Adrenal gland (tissue), 12 donors: ENCODE results near the gene TSPEAR. TPM values are rescaled to one million over a fixed set of nuclear protein-coding genes. Genes with fewer than 3 reads are reported as not detected.
"Not testable (repeated sequence)": the region's sequence is repeated elsewhere in the genome, so short reads cannot be mapped to it uniquely, and the experiment has no call there.

Experiments
- DNase-seq, 7 donors: peaks; one replicate each; pipeline ENCODE4 v3.0.0-alpha.2; 2019 to 2020
- H3K27ac ChIP-seq, 5 donors: fragments of 200-600 bp; sonication (generic) in 4 of 5; 1 replicate in 3 of 5; 2 replicates in 2 of 5; pipeline versions ENCODE4 v1.5.1 to v1.8.0; 2016 to 2020; ENCODE audit warnings: mild to moderate bottlenecking in 1 of 5
- H3K27me3 ChIP-seq: fragments of 200-600 bp; 2 replicates; pipeline ENCODE4 v1.8.0; 2021
- H3K36me3 ChIP-seq, 2 donors: fragments of 200-600 bp; replicated peaks in 1 of 2; 1 replicate in 1 of 2; 2 replicates in 1 of 2; pipeline versions ENCODE4 v1.5.1 to v1.8.0; 2018 to 2022
- H3K4me1 ChIP-seq, 2 donors: fragments of 200-600 bp; replicated peaks in 1 of 2; 1 replicate in 1 of 2; 2 replicates in 1 of 2; pipeline versions ENCODE4 v1.5.1 to v1.8.0; 2018 to 2021
- H3K4me3 ChIP-seq, 4 donors: fragments of 200-600 bp; sonication (generic) in 3 of 4; one replicate each; pipeline ENCODE4 v1.5.1; 2016 to 2018
- H3K9me3 ChIP-seq, 3 donors: fragments of 200-600 bp; sonication (generic) in 1 of 3; replicated peaks in 1 of 3; 1 replicate in 2 of 3; 2 replicates in 1 of 3; pipeline versions ENCODE4 v1.5.1 to v1.8.0; 2016 to 2021
- CTCF ChIP-seq, 6 experiments: fragments of 450-650 bp in 4 of 6; fragments of 200-600 bp in 2 of 6; sonication (generic) in 1 of 6; IDR thresholded peaks; 1 replicate in 5 of 6; 2 replicates in 1 of 6; pipeline versions ENCODE4 v1.5.1 to v1.8.0; 2016 to 2021; ENCODE audit warnings: antibody characterized with exemption in 6 of 6, mild to moderate bottlenecking in 2 of 6, moderate library complexity in 1 of 6
- POLR2A ChIP-seq, 2 donors: fragments of 450-650 bp; IDR thresholded peaks; one replicate each; pipeline ENCODE4 v1.6.1; 2017; ENCODE audit warnings: antibody characterized with exemption in 2 of 2, mild to moderate bottlenecking in 2 of 2, moderate library complexity in 1 of 2
- WGBS, 4 donors: extraction: QIAGEN DNeasy Blood & Tissue Kit in 2 of 4; methylation state at CpG; one replicate each; pipeline versions ENCODE4 v1.1.5 to v1.1.7; 2013 to 2017; 5-methylcytosine and 5-hydroxymethylcytosine counted together
- intact Hi-C, 2 donors: fragments of 100-400 bp; cut with DNase I; formaldehyde crosslinking; loops; one replicate each; pipeline versions ENCODE4 v1.14.1 to v1.15.0; 2022 to 2023
- polyA plus RNA-seq, 3 donors: library from polyadenylated mRNA; stranded (reverse); fragments of 200-250 nt in 2 of 3; fragments of 350-450 nt in 1 of 3; fragmentation: Illumina TruSeq in 1 of 3; extraction: RNeasy Lipid Tissue Mini Kit (QIAGEN cat#74804) in 1 of 3; gene quantifications; one replicate each; pipeline ENCODE4 v1.2.3, GENCODE V29; 2013 to 2014
- total RNA-seq, 9 donors: library from RNA; depleted of rRNA in 4 of 9; stranded (reverse); fragments of >200 nt in 4 of 9; fragments of 120-200 nt in 1 of 9; fragmentation: NEBNext Ultra II Directional in 1 of 9; extraction: Animal tissue kit (Norgen Biotek cat#: 25700) in 1 of 9; gene quantifications; one replicate each; pipeline versions ENCODE4 v1.1.0 to v1.2.4, GENCODE V29; 2013 to 2023
- donor health status: healthy with polysubstance abuse.
- donor health status: Bipolar disorder and iron deficiency.
- donor health status: DM: yes; HTN: yes; CAD: no.
- donor health status: DM: no; HTN: no; CAD: no.
- donor health status: DM: no; HTN: no; CAD: no.
- donor health status: DM: yes; HTN: yes; CAD: no.

Gene TSPEAR
- total and polyA plus RNA-seq, 12 donors: not detected

GRCh38 chr21:44628707-44629391, 82.5 kb downstream of the TSPEAR start:
- Histone ChIP-seq H3K4me3 (no peak overlapping the region), H3K4me1 (no peaks in the 10 kb centered on the region), H3K27me3 (no peaks in the 10 kb centered on the region), H3K9me3 (peaks cover 0 to 6% (median 0%) of the 10 kb centered on the region in 3 donors), H3K36me3 (no peaks in the 10 kb centered on the region), H3K27ac (no peak overlapping the region)
- intact Hi-C loops: no loop called here
- TF ChIP-seq CTCF (IDR thresholded peaks at IDR 0.05) (no peak), POLR2A (IDR thresholded peaks at IDR 0.05) (no peak)
- 43 to 71% (median 70%) methylated on average over 10 to 18 of the region's 18 CpGs for whole genome bisulfite sequencing, 4 donors
- DNase-seq: no peak

GRCh38 chr21:44627831-44628233, 83.5 kb downstream of the TSPEAR start:
- H3K9me3 ChIP-seq, DNase-seq, H3K36me3 ChIP-seq, H3K4me1 ChIP-seq, H3K27me3 ChIP-seq, H3K4me3 ChIP-seq, intact Hi-C loops, H3K27ac ChIP-seq: not testable (repeated sequence)
- 40 to 51% (median 41%) methylated on average over 10 to 15 of the region's 15 CpGs for WGBS, 4 donors

- H3K9me3 ChIP-seq, intact Hi-C loops: not testable (repeated sequence)
Observed at GRCh38 chr21:44627181-44627822, 84.1 kb downstream of the TSPEAR start.

GRCh38 chr21:44626673-44627143, 84.7 kb downstream of the TSPEAR start, which contains the start of gene KRTAP10-9:
Gene KRTAP10-9 (plus strand): TSS chr21:44627093. CDS start chr21:44627172, 79 bp downstream.
- Histone ChIP-seq H3K4me3 (no peak within 1 kb of the TSS), H3K27ac (no peak within 1 kb of the TSS), H3K4me1 (no peaks in the 10 kb centered on the region), H3K36me3 (no peaks in the 10 kb centered on the region), H3K27me3 (no peaks in the 10 kb centered on the region), H3K9me3 (peaks cover 0 to 5% (median 0%) of the 10 kb centered on the region in 3 donors)
- 43 to 52% methylated on average over 7 of the region's 7 CpGs; no CpG with 5 or more reads in 2 of the 4 donors for WGBS, 4 donors
- DNase-seq: no peak
- TF ChIP-seq POLR2A (IDR thresholded peaks at IDR 0.05): no peak
- intact Hi-C loops: no loop called here

More at GRCh38 chr21:44627181-44627822, 84.1 kb downstream of the TSPEAR start:
- 74 to 87% (median 80%) methylated on average over 5 to 18 of the region's 20 CpGs for WGBS, 4 donors
- not testable (repeated sequence) for H3K27ac ChIP-seq, DNase-seq, H3K36me3 ChIP-seq, H3K27me3 ChIP-seq, H3K4me3 ChIP-seq, H3K4me1 ChIP-seq

GRCh38 chr21:44626262-44626661, 85.1 kb downstream of the TSPEAR start:
- TF ChIP-seq CTCF (IDR thresholded peaks at IDR 0.05) (no peak), POLR2A (IDR thresholded peaks at IDR 0.05) (no peak)
- intact Hi-C loops: no loop called here
- peaks cover 0 to under 1% (median 0%) of the 10 kb centered on the region in 3 donors for H3K9me3 ChIP-seq
- DNase-seq: no peak
- H3K27me3 ChIP-seq: no peaks in the 10 kb centered on the region
- H3K4me1 ChIP-seq: no peaks in the 10 kb centered on the region
- H3K36me3 ChIP-seq: no peaks in the 10 kb centered on the region
- 67 to 73% (median 72%) methylated on average over 9 to 10 of the region's 10 CpGs for WGBS, 4 donors
- no peak overlapping the region for H3K4me3 ChIP-seq
- no peak overlapping the region for H3K27ac ChIP-seq
